ENCODE data around the gene ZMYND8.
"Not testable (repeated sequence)": the region's sequence is repeated elsewhere in the genome, so short reads cannot be mapped to it uniquely, and the experiment has no call there.

Gene ZMYND8

GRCh38 chr20:47356526-47357295 lies at the start of gene ZMYND8:
ZMYND8 (minus strand) TSS chr20:47356699; CDS start chr20:47356670, 29 bp downstream.
- no peak for DNase-seq (ENCODE audit: low read depth, low spot score)
- ChIA-PET POLR2A (interaction anchor here (1.3 to 5.9 kb wide), 6 partner anchors 23 to 82 kb away, joined by 4 to 66 read pairs (median 11); no protein-coding TSS in a partner anchor), CTCF (interaction anchor here (1.3 to 10.7 kb wide), 5 partner anchors 10 to 264 kb away, joined by 4 to 112 read pairs (median 7); no protein-coding TSS in a partner anchor)
- no peak for TF ChIP-seq CTCF (IDR thresholded peaks at IDR 0.05; ENCODE audit: insufficient read depth, low read length, missing control alignments)
- H3K4me3 ChIP-seq (ENCODE audit: low read depth, low read length): peak within 1 kb of the TSS; percentile 52

GRCh38 chr20:47405775-47406325 lies 49.4 kb upstream of the ZMYND8 start:
- H3K4me3 ChIP-seq (ENCODE audit: low read depth, low read length): no peak overlapping the region
- DNase-seq (ENCODE audit: low read depth, low spot score): no peak
- ChIA-PET CTCF (interaction anchor here (1.0 kb wide), 3 partner anchors 22 to 216 kb away, joined by 3 to 6 read pairs (median 3); no protein-coding TSS in a partner anchor), POLR2A (no interaction called here)
- TF ChIP-seq CTCF (IDR thresholded peaks at IDR 0.05; ENCODE audit: insufficient read depth, low read length, missing control alignments): no peak

- no peak for DNase-seq (ENCODE audit: low read depth, low spot score)
- CTCF ChIA-PET: no interaction called here
- TF ChIP-seq CTCF (IDR thresholded peaks at IDR 0.05; ENCODE audit: insufficient read depth, low read length, missing control alignments): no peak
- no peak overlapping the region for H3K4me3 ChIP-seq (ENCODE audit: low read depth, low read length)
- POLR2A ChIA-PET: no interaction called here
Observed at GRCh38 chr20:47400685-47401084, 44.2 kb upstream of the ZMYND8 start.

GRCh38 chr20:47397652-47398301 lies 41.3 kb upstream of the ZMYND8 start:
- TF ChIP-seq CTCF (IDR thresholded peaks at IDR 0.05; ENCODE audit: insufficient read depth, low read length, missing control alignments): no peak
- DNase-seq (ENCODE audit: low read depth, low spot score): no peak
- POLR2A ChIA-PET: no interaction called here
- CTCF ChIA-PET: interaction anchor here (0.6 to 2.8 kb wide), 3 partner anchors 14 to 184 kb away, joined by 3 to 11 read pairs (median 6); no protein-coding TSS in a partner anchor
- H3K4me3 ChIP-seq (ENCODE audit: low read depth, low read length): no peak overlapping the region

GRCh38 chr20:47396762-47397476 lies 40.4 kb upstream of the ZMYND8 start:
- ChIA-PET CTCF (interaction anchor here (1.2 to 2.8 kb wide), 3 partner anchors 13 to 123 kb away, joined by 3 to 11 read pairs (median 6); partner anchors contain the start of gene NCOA3), POLR2A (no interaction called here)
- no peak overlapping the region for H3K4me3 ChIP-seq (ENCODE audit: low read depth, low read length)
- TF ChIP-seq CTCF (IDR thresholded peaks at IDR 0.05; ENCODE audit: insufficient read depth, low read length, missing control alignments): no peak
- no peak for DNase-seq (ENCODE audit: low read depth, low spot score)

- POLR2A ChIA-PET; H3K4me3 ChIP-seq (ENCODE audit: low read depth, low read length); DNase-seq (ENCODE audit: low read depth, low spot score): not testable (repeated sequence)
- CTCF ChIA-PET: interaction anchor here (0.9 to 3.0 kb wide), 5 partner anchors 9 to 227 kb away, joined by 3 to 19 read pairs (median 5); no protein-coding TSS in a partner anchor
Observed at GRCh38 chr20:47393796-47394514, 37.5 kb upstream of the ZMYND8 start.
